HG03457 (cell line): ENCODE results near the gene KLK1.

ENCODE experiments used
- ATAC-seq: cut with Tn5 transposase; IDR thresholded peaks from one replicate; pipeline ENCODE4 v1.9.1; 2021; ENCODE audit warnings: moderate number of reproducible peaks; ENCODE audit not compliant: unreplicated experiment

The KLK1 gene

DNA sequence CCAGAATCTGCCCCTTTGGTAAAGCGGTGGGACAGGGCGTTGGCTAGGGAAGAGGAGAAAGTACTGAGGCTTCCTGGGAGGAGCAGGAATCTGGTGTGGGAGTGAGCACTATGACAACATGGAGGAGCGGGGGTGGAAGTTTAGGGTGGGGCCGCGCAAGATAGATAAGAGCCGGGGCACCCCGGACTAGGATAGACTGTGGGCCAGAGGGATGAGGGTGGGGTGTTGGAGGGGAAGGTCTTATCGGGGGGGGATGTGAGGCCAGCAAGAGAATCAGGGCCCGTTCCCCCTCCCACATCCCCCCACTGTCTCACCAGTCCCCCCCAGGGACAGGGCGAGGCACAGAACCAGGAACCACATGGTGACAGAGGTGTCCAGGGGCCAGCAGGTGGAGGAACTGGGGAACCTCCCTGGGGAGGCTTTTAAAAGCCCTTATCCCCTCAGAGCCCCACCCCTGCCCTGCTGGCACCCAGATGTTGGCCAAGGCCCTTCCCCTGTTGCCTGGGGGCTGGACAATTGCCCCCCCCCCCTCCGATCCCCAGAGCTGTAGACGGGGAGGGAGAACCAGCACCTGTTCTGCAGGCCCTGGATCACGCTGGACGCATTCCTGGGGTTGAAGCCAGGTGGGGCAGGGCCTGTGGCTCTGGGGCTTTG is at the start of gene KLK1:
Gene KLK1 (minus strand): TSS at position 399 of the 654 bp plus-strand sequence. CDS start 39 bp downstream, at position 360.
- ATAC-seq, result no peak

DNA sequence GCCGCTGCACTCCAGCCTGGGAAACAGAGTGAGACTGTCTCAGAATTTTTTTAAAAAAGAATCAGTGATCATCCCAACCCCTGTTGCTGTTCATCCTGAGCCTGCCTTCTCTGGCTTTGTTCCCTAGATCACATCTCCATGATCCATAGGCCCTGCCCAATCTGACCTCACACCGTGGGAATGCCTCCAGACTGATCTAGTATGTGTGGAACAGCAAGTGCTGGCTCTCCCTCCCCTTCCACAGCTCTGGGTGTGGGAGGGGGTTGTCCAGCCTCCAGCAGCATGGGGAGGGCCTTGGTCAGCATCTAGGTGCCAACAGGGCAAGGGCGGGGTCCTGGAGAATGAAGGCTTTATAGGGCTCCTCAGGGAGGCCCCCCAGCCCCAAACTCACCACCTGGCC is 49.5 kb upstream of the KLK1 start, which contains the start of gene KLK2:
Gene KLK2 (plus strand): TSS at position 384 of the 400 bp plus-strand sequence. CDS start 35 bp downstream, outside the sequence.
- no peak for ATAC-seq

GRCh38 chr19:50870417-50871089 is 47.0 kb upstream of the KLK1 start:
- ATAC-seq, result no peak

GRCh38 chr19:50869479-50869878 is 45.9 kb upstream of the KLK1 start:
- no peak for ATAC-seq

- ATAC-seq, result no peak
These were observed 38.1 kb upstream of the KLK1 start for GRCh38 chr19:50861496-50862286.

DNA sequence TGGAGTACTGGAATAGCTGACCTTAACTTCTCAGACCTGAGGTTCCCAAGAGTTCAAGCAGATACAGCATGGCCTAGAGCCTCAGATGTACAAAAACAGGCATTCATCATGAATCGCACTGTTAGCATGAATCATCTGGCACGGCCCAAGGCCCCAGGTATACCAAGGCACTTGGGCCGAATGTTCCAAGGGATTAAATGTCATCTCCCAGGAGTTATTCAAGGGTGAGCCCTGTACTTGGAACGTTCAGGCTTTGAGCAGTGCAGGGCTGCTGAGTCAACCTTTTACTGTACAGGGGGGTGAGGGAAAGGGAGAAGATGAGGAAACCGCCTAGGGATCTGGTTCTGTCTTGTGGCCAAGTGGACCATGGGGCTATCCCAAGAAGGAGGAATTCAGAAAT is 37.4 kb upstream of the KLK1 start:
- no peak for ATAC-seq

DNA sequence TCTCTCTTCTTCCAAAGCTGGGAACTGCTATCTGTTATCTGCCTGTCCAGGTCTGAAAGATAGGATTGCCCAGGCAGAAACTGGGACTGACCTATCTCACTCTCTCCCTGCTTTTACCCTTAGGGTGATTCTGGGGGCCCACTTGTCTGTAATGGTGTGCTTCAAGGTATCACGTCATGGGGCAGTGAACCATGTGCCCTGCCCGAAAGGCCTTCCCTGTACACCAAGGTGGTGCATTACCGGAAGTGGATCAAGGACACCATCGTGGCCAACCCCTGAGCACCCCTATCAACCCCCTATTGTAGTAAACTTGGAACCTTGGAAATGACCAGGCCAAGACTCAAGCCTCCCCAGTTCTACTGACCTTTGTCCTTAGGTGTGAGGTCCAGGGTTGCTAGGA is 36.3 kb upstream of the KLK1 start:
- no peak for ATAC-seq

GRCh38 chr19:50858886-50859285 is 35.3 kb upstream of the KLK1 start:
- no peak for ATAC-seq

- ATAC-seq, result no peak
These were observed 33.8 kb upstream of the KLK1 start for GRCh38 chr19:50857366-50857765.

DNA sequence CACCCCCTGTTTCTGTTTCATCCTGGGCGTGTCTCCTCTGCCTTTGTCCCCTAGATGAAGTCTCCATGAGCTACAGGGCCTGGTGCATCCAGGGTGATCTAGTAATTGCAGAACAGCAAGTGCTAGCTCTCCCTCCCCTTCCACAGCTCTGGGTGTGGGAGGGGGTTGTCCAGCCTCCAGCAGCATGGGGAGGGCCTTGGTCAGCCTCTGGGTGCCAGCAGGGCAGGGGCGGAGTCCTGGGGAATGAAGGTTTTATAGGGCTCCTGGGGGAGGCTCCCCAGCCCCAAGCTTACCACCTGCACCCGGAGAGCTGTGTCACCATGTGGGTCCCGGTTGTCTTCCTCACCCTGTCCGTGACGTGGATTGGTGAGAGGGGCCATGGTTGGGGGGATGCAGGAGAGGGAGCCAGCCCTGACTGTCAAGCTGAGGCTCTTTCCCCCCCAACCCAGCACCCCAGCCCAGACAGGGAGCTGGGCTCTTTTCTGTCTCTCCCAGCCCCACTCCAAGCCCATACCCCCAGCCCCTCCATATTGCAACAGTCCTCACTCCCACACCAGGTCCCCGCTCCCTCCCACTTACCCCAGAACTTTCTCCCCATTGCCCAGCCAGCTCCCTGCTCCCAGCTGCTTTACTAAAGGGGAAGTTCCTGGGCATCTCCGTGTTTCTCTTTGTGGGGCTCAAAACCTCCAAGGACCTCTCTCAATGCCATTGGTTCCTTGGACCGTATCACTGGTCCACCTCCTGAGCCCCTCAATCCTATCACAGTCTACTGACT is 31.2 kb upstream of the KLK1 start, which contains the start of gene KLK3:
Gene KLK3 (plus strand): TSS at position 280 of the 775 bp plus-strand sequence. CDS start 41 bp downstream, at position 321.
- ATAC-seq, result no peak

DNA sequence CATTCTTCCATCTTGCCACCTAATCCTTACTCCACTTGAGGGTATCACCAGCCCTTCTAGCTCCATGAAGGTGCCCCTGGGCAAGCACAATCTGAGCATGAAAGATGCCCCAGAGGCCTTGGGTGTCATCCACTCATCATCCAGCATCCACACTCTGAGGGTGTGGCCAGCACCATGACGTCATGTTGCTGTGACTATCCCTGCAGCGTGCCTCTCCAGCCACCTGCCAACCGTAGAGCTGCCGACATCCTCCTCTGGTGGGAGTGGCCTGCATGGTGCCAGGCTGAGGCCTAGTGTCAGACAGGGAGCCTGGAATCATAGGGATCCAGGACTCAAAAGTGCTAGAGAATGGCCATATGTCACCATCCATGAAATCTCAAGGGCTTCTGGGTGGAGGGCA is 28.0 kb upstream of the KLK1 start:
- ATAC-seq, result no peak

DNA sequence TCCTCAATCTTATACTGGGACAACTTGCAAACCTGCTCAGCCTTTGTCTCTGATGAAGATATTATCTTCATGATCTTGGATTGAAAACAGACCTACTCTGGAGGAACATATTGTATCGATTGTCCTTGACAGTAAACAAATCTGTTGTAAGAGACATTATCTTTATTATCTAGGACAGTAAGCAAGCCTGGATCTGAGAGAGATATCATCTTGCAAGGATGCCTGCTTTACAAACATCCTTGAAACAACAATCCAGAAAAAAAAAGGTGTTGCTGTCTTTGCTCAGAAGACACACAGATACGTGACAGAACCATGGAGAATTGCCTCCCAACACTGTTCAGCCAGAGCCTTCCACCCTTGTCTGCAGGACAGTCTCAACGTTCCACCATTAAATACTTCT is 27.2 kb upstream of the KLK1 start:
- ATAC-seq, result no peak

- ATAC-seq, result no peak
These were observed 20.8 kb upstream of the KLK1 start for GRCh38 chr19:50844296-50844935.

- ATAC-seq, result no peak
These were observed 20.2 kb upstream of the KLK1 start for GRCh38 chr19:50843701-50844221.

DNA sequence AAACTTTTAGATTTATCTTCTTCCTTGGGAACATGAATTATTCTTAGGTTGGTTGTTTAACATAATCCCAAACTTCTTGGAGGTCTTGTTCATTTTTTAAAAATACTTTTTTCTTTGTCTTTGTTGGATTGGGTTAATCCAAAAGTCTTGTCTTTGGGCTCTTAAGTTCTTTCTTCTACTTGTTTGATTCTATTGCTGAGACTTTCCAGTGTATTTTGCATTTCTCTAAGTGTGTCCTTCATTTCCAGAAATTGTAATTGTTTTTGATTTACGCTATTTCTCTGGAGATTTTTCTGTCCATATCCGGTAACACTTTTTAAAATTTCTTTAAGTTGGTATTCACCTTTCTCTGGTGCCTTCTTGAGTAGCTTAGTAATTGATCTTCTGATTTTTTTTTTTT is 19.6 kb upstream of the KLK1 start:
- no peak for ATAC-seq

DNA sequence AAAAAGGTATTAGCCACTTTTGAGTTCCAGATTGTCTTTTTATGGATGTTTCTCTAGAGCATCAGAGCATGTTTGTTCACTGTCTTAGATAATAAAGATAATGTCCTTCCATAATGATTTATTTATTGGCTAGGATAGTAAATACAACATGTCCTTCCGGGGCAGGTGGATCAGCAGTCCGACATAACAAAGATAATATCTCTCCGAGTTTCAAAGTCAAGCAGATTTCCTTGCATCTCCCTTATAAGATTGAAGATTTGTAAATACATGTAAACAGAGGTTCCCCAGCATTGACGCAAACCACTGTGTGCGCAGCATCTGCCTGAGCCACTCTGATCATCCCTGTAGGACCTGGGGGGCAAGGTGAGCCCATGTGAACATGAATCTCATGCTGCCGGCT is 18.5 kb upstream of the KLK1 start:
- ATAC-seq, result no peak

- no peak for ATAC-seq
These were observed 16.4 kb upstream of the KLK1 start for GRCh38 chr19:50839712-50840655.

DNA sequence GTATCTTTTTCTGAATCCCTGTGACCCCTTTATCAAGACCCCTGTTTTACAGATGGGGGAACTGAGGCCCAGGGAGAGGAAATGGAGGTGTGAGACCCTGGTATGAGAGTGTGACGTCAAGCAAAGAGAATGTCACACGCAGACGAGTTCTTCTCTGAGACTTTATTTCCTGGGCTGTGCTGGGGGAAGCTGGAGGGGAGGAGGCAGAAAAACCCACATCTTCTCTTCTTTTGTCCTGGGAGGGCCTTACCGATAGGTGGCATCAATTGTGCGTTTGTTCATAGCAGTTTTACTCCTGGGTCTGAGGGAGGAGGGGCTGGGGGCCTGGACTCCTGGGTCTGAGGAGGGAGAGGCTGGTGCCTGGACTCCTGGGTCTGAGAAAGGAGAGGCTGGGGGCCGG is 14.7 kb upstream of the KLK1 start:
- no peak for ATAC-seq

DNA sequence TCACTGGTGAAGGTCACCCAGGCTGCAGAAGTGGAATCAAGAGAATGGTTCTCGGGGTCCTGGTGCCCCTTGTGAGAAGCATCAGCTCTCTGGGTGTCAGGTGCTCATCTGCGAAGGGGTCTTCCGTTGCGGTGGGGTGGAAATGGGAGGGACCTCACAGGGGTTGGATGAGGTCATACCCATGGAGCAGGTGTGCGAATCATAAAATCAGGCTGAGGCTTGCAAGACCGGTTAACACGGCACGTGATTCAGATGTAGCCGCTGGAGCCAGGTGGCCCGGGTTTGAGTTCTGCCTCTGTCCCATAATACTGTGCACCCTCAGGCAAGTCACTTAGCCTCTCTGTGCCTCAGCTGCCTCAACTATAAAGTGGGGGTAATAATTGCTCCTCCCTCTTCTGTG is 13.7 kb upstream of the KLK1 start:
- ATAC-seq, result no peak
